Stimulated activated effector memory CD8-positive, alpha-beta T cell treated with anti-CD3 and anti-CD28 coated beads, Interleukin-12 subunit alpha, Interleukin-12 subunit beta, amount 100 ng/mL, for 72 hours (primary cell): ENCODE data around the gene GPHA2.
A peak's percentile ranks its signal among the peaks of the same experiment; 100 is the strongest.
"Not testable (repeated sequence)": the region's sequence is repeated elsewhere in the genome, so short reads cannot be mapped to it uniquely, and the experiment has no call there.

Source experiments
- ATAC-seq: fragments of 150-1000 bp; cut with Tn5 transposase; 2 replicates; pipeline ENCODE4 v1.10.0; 2021
- DNase-seq, 2 donors: peaks; one replicate each; pipeline ENCODE4 v3.0.0; 2021 to 2022; ENCODE audit warnings: low spot score in 2 of 2
- H3K27ac Mint-ChIP-seq: one replicate; pipeline ENCODE4 v1.8.0; 2022; ENCODE audit warnings: mild to moderate bottlenecking, mixed read lengths
- H3K36me3 Mint-ChIP-seq: one replicate; pipeline ENCODE4 v1.8.0; 2022; ENCODE audit warnings: mild to moderate bottlenecking, mixed read lengths
- H3K4me1 Mint-ChIP-seq: one replicate; pipeline ENCODE4 v1.8.0; 2022; ENCODE audit warnings: mixed read lengths
- H3K4me3 Mint-ChIP-seq: one replicate; pipeline ENCODE4 v1.8.0; 2022; ENCODE audit warnings: mild to moderate bottlenecking, mixed read lengths
- H3K9me3 Mint-ChIP-seq: one replicate; pipeline ENCODE4 v1.8.0; 2022; ENCODE audit warnings: mixed read lengths

The GPHA2 gene

DNA sequence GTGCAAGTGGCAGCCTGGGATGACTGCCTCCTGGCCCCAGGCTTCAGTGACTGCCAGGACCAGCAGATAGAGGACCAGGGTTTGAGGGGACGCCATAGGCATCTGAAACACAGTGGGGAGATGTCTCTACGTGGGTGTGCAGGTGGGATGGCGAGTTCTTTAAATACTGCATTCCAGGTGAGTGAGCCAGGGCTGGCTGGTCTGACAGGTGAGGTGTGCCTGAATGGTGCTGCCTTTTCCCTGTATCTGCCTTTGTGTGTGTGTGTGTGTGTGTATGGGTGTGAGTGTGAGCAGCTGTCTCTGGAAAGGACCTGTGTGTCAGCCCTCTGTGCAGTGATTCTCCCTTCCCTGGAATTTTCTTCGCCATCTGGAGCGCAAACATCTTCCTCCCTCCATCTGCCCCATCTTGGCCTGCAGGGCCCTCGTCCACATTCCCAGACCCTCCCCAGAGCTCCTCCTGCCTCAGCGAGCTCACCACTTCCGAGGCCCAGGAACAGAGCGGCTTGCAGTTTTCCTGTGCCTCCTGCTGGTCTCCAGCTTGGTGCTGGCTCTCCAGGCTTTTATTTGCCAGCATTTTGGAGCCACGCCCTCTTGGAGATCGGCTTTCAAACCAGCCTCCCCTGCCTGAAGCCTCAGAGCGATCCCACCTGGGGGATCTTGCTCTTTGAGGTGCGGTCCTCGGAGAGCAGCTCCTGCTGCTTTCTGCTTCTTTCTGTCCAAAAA lies at the start of gene GPHA2:
Gene GPHA2 (minus strand): TSS at position 535 of the 723 bp plus-strand sequence. CDS start 433 bp downstream, at position 102.
- Mint-ChIP-seq H3K27ac (no peak within 1 kb of the TSS), H3K4me3 (no peak within 1 kb of the TSS)

DNA sequence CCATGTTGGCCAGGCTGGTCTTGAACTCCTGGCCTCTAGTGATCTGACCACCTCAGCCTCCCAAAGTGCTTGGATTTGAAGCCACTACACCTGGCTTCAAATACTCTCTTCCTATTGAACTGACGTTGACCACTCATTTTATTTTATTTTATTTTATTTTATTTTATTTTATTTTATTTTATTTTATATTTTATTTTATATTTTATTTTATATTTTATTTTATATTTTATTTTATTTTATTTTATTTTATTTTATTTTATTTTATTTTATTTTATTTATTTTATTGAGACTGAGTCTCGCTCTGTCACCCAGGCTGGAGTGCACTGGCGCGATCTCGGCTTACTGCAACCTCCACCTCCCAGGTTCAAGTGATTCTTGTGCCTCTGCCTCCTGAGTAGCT lies 47.6 kb upstream of the GPHA2 start:
- not testable (repeated sequence) for DNase-seq, H3K4me1 Mint-ChIP-seq, H3K9me3 Mint-ChIP-seq, H3K4me3 Mint-ChIP-seq, H3K36me3 Mint-ChIP-seq, H3K27ac Mint-ChIP-seq, ATAC-seq

More for the DNA sequence above, at the start of gene GPHA2:
- H3K4me1 Mint-ChIP-seq: no peaks in the 10 kb centered on the region
- no peaks in the 10 kb centered on the region for H3K9me3 Mint-ChIP-seq
- DNase-seq (no peak), ATAC-seq (no peak)
- H3K36me3 Mint-ChIP-seq: peaks cover 38% of the 10 kb centered on the region

- Mint-ChIP-seq H3K4me3 (no peak overlapping the region), H3K4me1 (no peaks in the 10 kb centered on the region), H3K9me3 (no peaks in the 10 kb centered on the region), H3K27ac (no peak overlapping the region), H3K36me3 (no peaks in the 10 kb centered on the region)
- no peak for ATAC-seq
- DNase-seq: no peak
Observed at GRCh38 chr11:64976651-64977050, 41.0 kb upstream of the GPHA2 start.

DNA sequence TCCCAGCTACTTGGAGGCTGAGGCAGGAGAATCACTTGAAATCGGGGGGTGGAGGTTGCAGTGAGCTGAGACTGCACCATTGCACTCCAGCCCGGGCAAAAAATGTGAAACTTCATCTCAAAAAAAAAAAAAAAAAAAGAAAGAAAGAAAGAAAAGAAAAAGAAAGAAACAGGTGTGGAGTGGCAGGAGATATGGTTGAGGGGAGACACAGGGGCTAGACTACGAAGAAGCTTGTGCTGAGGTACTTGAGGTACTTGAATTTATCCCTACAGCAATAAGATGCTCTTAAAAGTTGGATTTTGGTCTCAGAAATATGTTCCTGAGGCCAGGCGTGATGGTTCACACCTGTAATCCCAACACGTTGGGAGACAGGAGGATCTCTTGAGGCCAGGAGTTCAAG lies 38.4 kb upstream of the GPHA2 start:
- H3K4me1 Mint-ChIP-seq: peaks cover 16% of the 10 kb centered on the region
- no peak for DNase-seq
- no peak overlapping the region for H3K27ac Mint-ChIP-seq

DNA sequence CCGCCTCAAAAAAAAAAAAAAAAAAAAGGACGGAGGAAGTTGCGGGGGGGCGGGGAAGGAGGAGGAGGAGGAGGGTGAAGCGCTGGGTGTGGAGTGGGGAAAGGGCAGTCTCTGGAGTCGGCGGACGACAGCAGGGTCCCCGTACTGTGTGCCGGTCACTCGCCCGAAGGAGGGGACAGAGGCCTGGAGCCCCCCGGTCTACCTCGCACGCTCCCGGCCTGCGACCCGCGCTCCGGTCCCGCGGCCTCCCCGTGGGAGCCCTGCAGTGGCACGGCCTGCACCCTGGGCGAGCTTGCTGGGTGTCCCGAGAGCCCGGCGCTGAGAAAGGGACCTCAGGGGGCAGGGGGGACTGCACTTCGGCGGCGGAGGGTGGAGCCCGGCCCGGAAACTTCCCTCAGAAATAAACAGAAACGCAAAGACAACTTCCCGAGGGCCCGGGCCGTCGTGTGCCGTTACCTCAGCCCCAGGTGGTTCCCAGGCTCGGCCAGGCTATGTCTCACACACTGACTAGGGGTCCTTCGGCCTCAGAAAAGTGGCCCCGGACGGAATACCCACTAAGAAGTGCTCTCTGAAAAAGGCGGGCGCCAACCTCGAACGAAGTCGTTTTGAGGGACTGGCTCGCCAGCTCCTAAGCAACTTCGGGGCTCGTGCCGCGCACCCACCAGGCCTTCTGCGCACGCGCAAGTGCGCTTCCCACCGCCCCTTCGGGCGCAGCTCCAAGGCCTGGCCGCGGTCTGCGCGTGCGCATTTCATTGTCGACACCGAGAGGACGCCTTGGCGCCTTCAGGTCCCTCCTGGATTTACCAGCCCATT lies 35.9 kb upstream of the GPHA2 start, which contains the start of gene MAJIN:
Gene MAJIN (minus strand): TSS at position 688 of the 813 bp plus-strand sequence. CDS start 12,703 bp downstream, outside the sequence.
- DNase-seq (peak; percentile 74 to 81), ATAC-seq (peak; percentile 64)
- H3K36me3 Mint-ChIP-seq: no peaks in the 10 kb centered on the region
- H3K4me3 Mint-ChIP-seq: peak within 1 kb of the TSS; percentile 55
- peak within 1 kb of the TSS; percentile 84 for H3K27ac Mint-ChIP-seq
- no peaks in the 10 kb centered on the region for H3K9me3 Mint-ChIP-seq
- H3K4me1 Mint-ChIP-seq: peaks cover 37% of the 10 kb centered on the region

More for the DNA sequence above, 38.4 kb upstream of the GPHA2 start:
- no peaks in the 10 kb centered on the region for H3K9me3 Mint-ChIP-seq
- H3K4me3 Mint-ChIP-seq: no peak overlapping the region
- H3K36me3 Mint-ChIP-seq: no peaks in the 10 kb centered on the region
- no peak for ATAC-seq

DNA sequence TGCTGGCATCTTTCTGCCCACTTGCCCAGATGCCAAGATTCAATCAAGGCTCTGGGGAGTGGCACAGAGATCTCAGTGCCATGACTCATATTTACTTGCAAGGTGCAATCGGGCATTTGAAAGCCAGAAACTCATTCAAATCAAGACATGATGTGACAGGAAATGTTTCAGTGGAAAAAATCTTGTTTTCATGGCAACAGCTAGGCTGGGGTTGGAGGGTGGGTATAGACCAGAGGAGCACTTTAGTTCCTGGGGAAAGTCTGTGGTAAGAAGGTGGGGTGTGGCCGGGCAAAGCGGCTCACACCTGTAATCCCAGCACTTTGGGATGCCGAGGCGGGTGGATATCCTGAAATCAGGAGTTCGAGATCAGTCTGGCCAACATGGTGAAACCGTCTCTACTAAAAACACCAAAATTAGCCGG lies 35.0 kb upstream of the GPHA2 start:
- H3K4me1 Mint-ChIP-seq: peaks cover 37% of the 10 kb centered on the region
- peak in 1 of 2 donors; percentile 64 for DNase-seq

GRCh38 chr11:64969209-64969608 lies 33.5 kb upstream of the GPHA2 start:
- Mint-ChIP-seq H3K4me1 (peaks cover 37% of the 10 kb centered on the region), H3K27ac (peak overlapping the region; percentile 8), H3K36me3 (no peaks in the 10 kb centered on the region), H3K9me3 (no peaks in the 10 kb centered on the region), H3K4me3 (no peak overlapping the region)
- ATAC-seq: peak; percentile 31
- DNase-seq: no peak

More for the DNA sequence above, 35.0 kb upstream of the GPHA2 start:
- H3K27ac Mint-ChIP-seq: peak overlapping the region; percentile 84
- H3K4me3 Mint-ChIP-seq: peak overlapping the region; percentile 55
- ATAC-seq: peak; percentile 82
- H3K9me3 Mint-ChIP-seq: no peaks in the 10 kb centered on the region
- no peaks in the 10 kb centered on the region for H3K36me3 Mint-ChIP-seq

- Mint-ChIP-seq H3K27ac (no peak overlapping the region), H3K36me3 (no peaks in the 10 kb centered on the region), H3K4me1 (peaks cover 37% of the 10 kb centered on the region), H3K4me3 (peak overlapping the region; percentile 32), H3K9me3 (no peaks in the 10 kb centered on the region)
- no peak for DNase-seq
- ATAC-seq: peak; percentile 64
Observed at GRCh38 chr11:64967375-64967774, 31.7 kb upstream of the GPHA2 start.

DNA sequence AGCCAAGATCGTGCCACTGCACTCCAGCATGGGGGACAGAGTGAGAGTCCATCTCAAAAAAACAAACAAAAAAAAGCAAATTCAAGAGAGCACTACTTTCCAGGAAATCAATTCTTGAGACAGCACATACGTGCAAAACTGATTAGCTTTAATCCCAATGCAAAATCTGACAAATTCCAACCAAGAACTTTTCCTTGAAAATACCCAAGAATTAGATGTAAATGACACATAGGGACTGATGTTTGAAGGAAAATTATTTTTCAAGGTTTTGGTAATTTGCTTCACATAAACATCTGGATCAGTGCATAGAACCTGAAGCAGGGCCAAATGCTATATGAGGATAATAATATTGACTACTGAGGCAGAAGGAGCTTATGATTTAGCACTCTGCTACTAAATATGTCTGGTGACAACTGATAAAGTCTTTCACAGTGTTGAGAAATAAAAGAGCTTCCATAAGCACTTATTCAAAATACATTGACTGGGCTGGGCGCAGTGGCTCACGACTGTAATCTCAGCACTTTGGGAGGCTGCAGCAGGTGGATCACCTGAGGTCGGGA lies 27.5 kb upstream of the GPHA2 start:
- Mint-ChIP-seq H3K4me1 (peaks cover 13% of the 10 kb centered on the region), H3K27ac (no peak overlapping the region), H3K4me3 (no peak overlapping the region), H3K36me3 (no peaks in the 10 kb centered on the region), H3K9me3 (no peaks in the 10 kb centered on the region)
- DNase-seq (no peak), ATAC-seq (no peak)

GRCh38 chr11:64960719-64961118 lies 25.0 kb upstream of the GPHA2 start:
- Mint-ChIP-seq H3K9me3 (no peaks in the 10 kb centered on the region), H3K4me1 (no peaks in the 10 kb centered on the region), H3K4me3 (no peak overlapping the region), H3K27ac (no peak overlapping the region), H3K36me3 (no peaks in the 10 kb centered on the region)
- DNase-seq (no peak), ATAC-seq (no peak)

DNA sequence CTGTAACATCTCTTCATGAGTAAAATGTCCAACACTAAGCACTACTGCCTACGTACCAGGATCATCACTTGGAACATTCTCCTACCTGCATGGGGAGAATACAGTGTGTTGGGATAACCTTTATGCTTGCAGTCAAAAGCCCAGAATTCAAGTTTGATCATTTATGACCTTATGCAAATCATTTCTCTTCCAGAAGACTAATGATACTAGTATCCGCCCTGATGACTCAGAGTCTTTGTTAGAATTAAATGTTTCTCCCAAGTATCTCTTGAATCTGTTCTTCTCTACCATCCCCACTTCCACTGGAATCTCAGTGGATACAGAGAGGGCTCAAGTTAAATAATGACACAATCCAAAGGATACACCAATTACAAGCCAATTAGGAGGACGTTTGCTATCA lies 23.8 kb upstream of the GPHA2 start:
- H3K27ac Mint-ChIP-seq: no peak overlapping the region
- H3K36me3 Mint-ChIP-seq: no peaks in the 10 kb centered on the region
- ATAC-seq (no peak), DNase-seq (no peak)
- no peak overlapping the region for H3K4me3 Mint-ChIP-seq
- H3K9me3 Mint-ChIP-seq: no peaks in the 10 kb centered on the region
- H3K4me1 Mint-ChIP-seq: no peaks in the 10 kb centered on the region

- Mint-ChIP-seq H3K4me3 (no peak overlapping the region), H3K4me1 (no peaks in the 10 kb centered on the region), H3K36me3 (no peaks in the 10 kb centered on the region), H3K9me3 (no peaks in the 10 kb centered on the region), H3K27ac (no peak overlapping the region)
- DNase-seq (no peak), ATAC-seq (no peak)
Observed at GRCh38 chr11:64954201-64954600, 18.5 kb upstream of the GPHA2 start.

DNA sequence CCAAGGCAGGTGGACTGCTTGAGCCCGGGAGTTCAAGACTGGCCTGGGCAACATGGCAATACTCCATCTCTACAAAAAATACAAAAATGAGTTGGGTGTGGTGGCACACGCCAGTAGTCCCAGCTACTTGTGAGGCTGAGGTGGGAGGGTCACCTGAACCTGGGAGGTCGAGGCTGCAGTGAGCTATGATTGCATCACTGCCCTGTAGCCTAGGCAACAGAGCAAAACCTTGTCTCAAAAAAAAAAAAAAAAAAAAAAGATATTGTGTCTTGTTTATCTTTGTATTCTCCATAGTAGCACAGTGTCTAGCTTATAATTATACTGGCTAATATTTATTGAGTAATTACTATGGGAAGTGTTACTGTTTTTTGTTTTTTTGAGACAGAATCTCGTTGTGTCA lies 15.8 kb upstream of the GPHA2 start:
- no peaks in the 10 kb centered on the region for H3K4me1 Mint-ChIP-seq
- no peaks in the 10 kb centered on the region for H3K9me3 Mint-ChIP-seq
- H3K36me3 Mint-ChIP-seq: no peaks in the 10 kb centered on the region
- H3K4me3 Mint-ChIP-seq: no peak overlapping the region
- ATAC-seq (no peak), DNase-seq (no peak)
- no peak overlapping the region for H3K27ac Mint-ChIP-seq

DNA sequence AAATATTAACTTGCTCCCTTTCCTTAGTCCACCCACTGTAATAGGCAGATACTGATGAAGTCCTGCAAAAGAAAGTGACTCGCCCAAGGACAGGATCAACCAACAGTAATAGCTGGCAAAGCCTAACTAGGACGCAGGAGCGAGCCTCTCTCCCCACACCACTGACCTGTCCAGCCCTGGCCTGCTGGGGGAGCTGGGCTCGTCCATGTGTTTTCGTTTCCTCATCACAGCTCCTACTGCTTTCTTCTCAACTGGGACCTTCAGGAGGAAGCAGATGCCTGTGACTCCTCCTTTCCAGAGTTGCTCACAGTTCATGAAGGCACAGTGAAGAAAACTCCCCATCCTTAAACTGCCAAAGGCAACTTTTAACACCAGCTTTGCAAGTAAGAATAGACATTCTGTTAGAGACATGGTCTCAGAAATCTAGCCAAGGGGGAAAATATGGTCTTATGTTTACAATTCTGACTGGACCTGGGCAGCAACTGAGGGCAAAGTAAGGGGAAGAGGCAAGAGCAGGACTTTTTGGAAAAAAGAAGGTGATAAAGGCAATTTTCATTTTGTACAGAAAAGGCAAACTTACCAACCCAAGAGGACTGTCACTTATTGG lies 11.6 kb upstream of the GPHA2 start:
- DNase-seq: no peak
- Mint-ChIP-seq H3K36me3 (no peaks in the 10 kb centered on the region), H3K4me3 (no peak overlapping the region), H3K27ac (no peak overlapping the region), H3K9me3 (no peaks in the 10 kb centered on the region), H3K4me1 (no peaks in the 10 kb centered on the region)
- ATAC-seq: no peak

- H3K4me1 Mint-ChIP-seq: no peaks in the 10 kb centered on the region
- H3K27ac Mint-ChIP-seq: no peak overlapping the region
- peaks cover 28% of the 10 kb centered on the region for H3K36me3 Mint-ChIP-seq
- ATAC-seq (no peak), DNase-seq (no peak)
- no peaks in the 10 kb centered on the region for H3K9me3 Mint-ChIP-seq
- H3K4me3 Mint-ChIP-seq: no peak overlapping the region
Observed at GRCh38 chr11:64936539-64936938, 846 bp upstream of the GPHA2 start.
